K562 (cell line): ENCODE measurements around the gene TMEM45B. TPM values are rescaled to one million over a fixed set of nuclear protein-coding genes. Genes with fewer than 3 reads are reported as not detected.
A peak's percentile ranks its signal among the peaks of the same experiment; 100 is the strongest.

Experiments
- BACH1 ChIP-seq: fragments of 200-800 bp; sonication (Bioruptor generic); IDR thresholded peaks from 2 replicates; pipeline ENCODE4 v1.6.1; 2016; ENCODE audit warnings: missing genetic modification characterization, missing compliant biosample characterization
- CBFB ChIP-seq: sonication (generic); formaldehyde crosslinking; IDR thresholded peaks from 2 replicates; pipeline ENCODE4 v1.4.0; 2020; ENCODE audit warnings: mild to moderate bottlenecking, missing genetic modification reagents
- CREM ChIP-seq: IDR thresholded peaks from 2 replicates; pipeline ENCODE4 v1.6.1; 2014; ENCODE audit warnings: antibody characterized with exemption, low read depth
- DIDO1 ChIP-seq: fragments of 450-650 bp; IDR thresholded peaks from 2 replicates; pipeline ENCODE4 v1.6.1; 2016; ENCODE audit warnings: low read depth, missing biosample characterization, missing genetic modification characterization
- DMBX1 ChIP-seq: fragments of 250-450 bp; sonication (Bioruptor Pico); IDR thresholded peaks from 2 replicates; pipeline ENCODE4 v1.8.0; 2022; ENCODE audit warnings: inconsistent platforms, mild to moderate bottlenecking, moderate library complexity, borderline replicate concordance
- ESRRA ChIP-seq: fragments of 450-650 bp; IDR thresholded peaks from 2 replicates; pipeline ENCODE4 v1.6.1; 2014; ENCODE audit warnings: low read depth, mild to moderate bottlenecking, moderate library complexity, borderline replicate concordance
- ETV1 ChIP-seq: fragments of 450-650 bp; conservative IDR thresholded peaks from 2 replicates; pipeline ENCODE4 v1.6.1; 2016; ENCODE audit warnings: missing genetic modification characterization, control low read depth, low read depth, missing compliant biosample characterization
- FUS ChIP-seq: fragments of 200-400 bp; formaldehyde crosslinking; optimal IDR thresholded peaks from 2 replicates; pipeline ENCODE3; 2017; ENCODE audit warnings: low read depth, low read length
- GABPA ChIP-seq: fragments of 200-800 bp; sonication (Bioruptor generic); conservative IDR thresholded peaks from 2 replicates; pipeline ENCODE4 v1.6.1; 2016; ENCODE audit warnings: low read depth, missing genetic modification characterization, missing compliant biosample characterization
- GABPB1 ChIP-seq: sonication (generic); formaldehyde crosslinking; IDR thresholded peaks from 2 replicates; pipeline ENCODE4 v1.8.0; 2022; ENCODE audit warnings: mild to moderate bottlenecking, missing genetic modification reagents
- HDAC2 ChIP-seq: fragments of 450-650 bp; IDR thresholded peaks from 2 replicates; pipeline ENCODE4 v1.6.1; 2016; ENCODE audit warnings: mild to moderate bottlenecking
- HOMEZ ChIP-seq: fragments of 250-450 bp; sonication (Bioruptor Pico); IDR thresholded peaks from 2 replicates; pipeline ENCODE4 v1.4.0; 2020; ENCODE audit warnings: mild to moderate bottlenecking, moderate library complexity
- JUND ChIP-seq, 2 experiments: IDR thresholded peaks; 2 replicates in 1 of 2; 3 replicates in 1 of 2; pipeline ENCODE4 v1.6.1; 2011; ENCODE audit warnings: borderline replicate concordance in 2 of 2, low read depth in 2 of 2, low read length in 2 of 2, improper control_type of control experiment in 1 of 2, missing biosample characterization in 1 of 2, missing genetic modification characterization in 1 of 2, missing genetic modification reagents in 1 of 2
- MEF2A ChIP-seq: IDR thresholded peaks from 2 replicates; pipeline ENCODE4 v1.6.1; 2011; ENCODE audit warnings: low read depth, mild to moderate bottlenecking, low read length, moderate library complexity; ENCODE audit not compliant: control insufficient read depth
- PKNOX1 ChIP-seq: fragments of 450-650 bp; IDR thresholded peaks from 2 replicates; pipeline ENCODE4 v1.6.1; 2016
- PTTG1 ChIP-seq: fragments of 450-650 bp; IDR thresholded peaks from 2 replicates; pipeline ENCODE4 v1.6.1; 2016; ENCODE audit warnings: low read depth, mild to moderate bottlenecking, missing genetic modification characterization, missing compliant biosample characterization
- SOX6 ChIP-seq: fragments of 450-650 bp; IDR thresholded peaks from 2 replicates; pipeline ENCODE4 v1.6.1; 2014; ENCODE audit warnings: mild to moderate bottlenecking
- TBL1XR1 ChIP-seq, 2 experiments: IDR thresholded peaks; 2 replicates each; pipeline ENCODE4 v1.6.1; 2012; ENCODE audit warnings: improper control_type of control experiment in 2 of 2, low read length in 2 of 2, mild to moderate bottlenecking in 1 of 2
- TCF3 ChIP-seq: sonication (generic); formaldehyde crosslinking; IDR thresholded peaks from 2 replicates; pipeline ENCODE4 v1.4.0; 2020; ENCODE audit warnings: mild to moderate bottlenecking, missing genetic modification reagents
- ZNF449 ChIP-seq: fragments of 250-450 bp; sonication (Bioruptor Pico); IDR thresholded peaks from 2 replicates; pipeline ENCODE4 v1.8.0; 2022; ENCODE audit warnings: moderate library complexity, mild to moderate bottlenecking, inconsistent platforms
- ZNF785 ChIP-seq: fragments of 250-450 bp; sonication (Bioruptor Pico); IDR thresholded peaks from 2 replicates; pipeline ENCODE4 v1.4.0; 2020; ENCODE audit warnings: mild to moderate bottlenecking
- polyA plus RNA-seq, 8 experiments: library from polyadenylated mRNA; depleted of rRNA in 4 of 8; stranded (reverse) in 5 of 8; unstranded in 3 of 8; fragments of >200 nt; fragmentation: Nextera tagmentation in 2 of 8; fragmentation: Illumina TruSeq in 1 of 8; extraction: Ambion mirVana in 2 of 8; extraction: Trizol in 1 of 8; gene quantifications; 2 replicates each; pipeline versions ENCODE4 v1.2.1 to v1.2.3, GENCODE V29; 2011 to 2014; ENCODE audit warnings: inconsistent platforms in 1 of 8, missing spikeins in 1 of 8
- total RNA-seq, 7 experiments: library from RNA; depleted of rRNA in 6 of 7; stranded (reverse); fragments of >200 nt in 6 of 7; fragmentation: Illumina TruSeq in 2 of 7; extraction: Trizol in 2 of 7; gene quantifications; 2 replicates each; pipeline versions ENCODE4 v1.2.1 to v1.2.3, GENCODE V29; 2011 to 2021; ENCODE audit warnings: low replicate concordance in 1 of 7
- TF ChIP-seq, protein P1 (sequence below), 2 experiments: fragments of 450-650 bp in 1 of 2; sonication (generic) in 1 of 2; formaldehyde crosslinking in 1 of 2; IDR thresholded peaks in 1 of 2; conservative IDR thresholded peaks in 1 of 2; 2 replicates each; pipeline versions ENCODE4 v1.6.1 to v1.8.1; 2016 to 2023; ENCODE audit warnings: mild to moderate bottlenecking in 2 of 2, moderate library complexity in 2 of 2, inconsistent platforms in 1 of 2, missing genetic modification reagents in 1 of 2

Gene TMEM45B
- total and polyA plus RNA-seq, 9 of the 15 experiments (the other 6 are each of a cell fraction or from before 2014, with no cell fraction given) = 0.07 TPM; not detected in 8

GRCh38 chr11:129846508-129847335 is 31.1 kb downstream of the TMEM45B start (continued):
- no peak for TF ChIP-seq ZNF785
- TF ChIP-seq ETV1 = 0 out of 2 replicates have a peak, but pooled peaks have one; percentile 6
- TF ChIP-seq MEF2A = no peak
- TF ChIP-seq ESRRA = peak; percentile 92; the same call in 1 of the 2 replicates
- no peak for TF ChIP-seq HOMEZ (CRISPR knock-in tag)
- TF ChIP-seq FUS = no peak
- no peak for TF ChIP-seq DIDO1 (tag)
- TF ChIP-seq CREM = no peak
- peak; percentile 92 for TF ChIP-seq SOX6
- peak; percentile 40 for TF ChIP-seq TCF3
- TF ChIP-seq ZNF449 = no peak
- TF ChIP-seq BACH1 (tag) = 0 out of 2 replicates have a peak, but pooled peaks have one; percentile 43
- TF ChIP-seq TBL1XR1 (IDR thresholded peaks at IDR 0.05; ENCODE audit: low read length in 2 of 2) = peak in 1 of 2 experiments; percentile 21; a peak in 1 of 4 replicates
- peak; percentile 49; the same call in 1 of the 2 replicates for TF ChIP-seq PKNOX1
- TF ChIP-seq CBFB = no peak
- peak; percentile 70; the same call in 1 of the 2 replicates for TF ChIP-seq JUND (IDR thresholded peaks at IDR 0.05; ENCODE audit: borderline replicate concordance, low read depth, low read length)
- peak; percentile 71; the same call in 1 of the 3 replicates for TF ChIP-seq JUND (tag; IDR thresholded peaks at IDR 0.05; ENCODE audit: borderline replicate concordance, low read depth, low read length)
- no peak for TF ChIP-seq PTTG1 (tag)
- TF ChIP-seq GABPB1 (CRISPR knock-in tag) = no peak
- TF ChIP-seq, protein P1, sequence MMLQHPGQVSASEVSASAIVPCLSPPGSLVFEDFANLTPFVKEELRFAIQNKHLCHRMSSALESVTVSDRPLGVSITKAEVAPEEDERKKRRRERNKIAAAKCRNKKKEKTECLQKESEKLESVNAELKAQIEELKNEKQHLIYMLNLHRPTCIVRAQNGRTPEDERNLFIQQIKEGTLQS (IDR thresholded peaks at IDR 0.05) = peak; percentile 76
- TF ChIP-seq, protein P1 (CRISPR knock-in tag; conservative IDR thresholded peaks at IDR 0.05) = no peak
- peak; percentile 88 for TF ChIP-seq HDAC2
- TF ChIP-seq DMBX1 (CRISPR knock-in tag) = no peak
- no peak for TF ChIP-seq GABPA
